HEK293T (cell line): ENCODE data around the gene ADAMTSL2.

Source experiments
- BHLHE40 ChIP-seq: fragments of 450-650 bp; IDR thresholded peaks from 2 replicates; pipeline ENCODE4 v1.6.1; 2016; ENCODE audit warnings: mild to moderate bottlenecking, moderate library complexity, borderline replicate concordance
- FOXK2 ChIP-seq: fragments of 450-650 bp; IDR thresholded peaks from 2 replicates; pipeline ENCODE4 v1.6.1; 2016; ENCODE audit warnings: mild to moderate bottlenecking
- SP1 ChIP-seq: fragments of 450-650 bp; IDR thresholded peaks from 2 replicates; pipeline ENCODE4 v1.6.1; 2017
- SUZ12 ChIP-seq: fragments of 450-650 bp; IDR thresholded peaks from 2 replicates; pipeline ENCODE4 v1.6.1; 2016; ENCODE audit warnings: mild to moderate bottlenecking
- TARDBP ChIP-seq: fragments of 450-650 bp; IDR thresholded peaks from 2 replicates; pipeline ENCODE4 v1.6.1; 2016
- ZNF384 ChIP-seq: fragments of 450-650 bp; IDR thresholded peaks from 2 replicates; pipeline ENCODE4 v1.6.1; 2016
- TF ChIP-seq, protein P1 (sequence below): fragments of 450-650 bp; IDR thresholded peaks from 2 replicates; pipeline ENCODE4 v1.6.1; 2016

DNA sequence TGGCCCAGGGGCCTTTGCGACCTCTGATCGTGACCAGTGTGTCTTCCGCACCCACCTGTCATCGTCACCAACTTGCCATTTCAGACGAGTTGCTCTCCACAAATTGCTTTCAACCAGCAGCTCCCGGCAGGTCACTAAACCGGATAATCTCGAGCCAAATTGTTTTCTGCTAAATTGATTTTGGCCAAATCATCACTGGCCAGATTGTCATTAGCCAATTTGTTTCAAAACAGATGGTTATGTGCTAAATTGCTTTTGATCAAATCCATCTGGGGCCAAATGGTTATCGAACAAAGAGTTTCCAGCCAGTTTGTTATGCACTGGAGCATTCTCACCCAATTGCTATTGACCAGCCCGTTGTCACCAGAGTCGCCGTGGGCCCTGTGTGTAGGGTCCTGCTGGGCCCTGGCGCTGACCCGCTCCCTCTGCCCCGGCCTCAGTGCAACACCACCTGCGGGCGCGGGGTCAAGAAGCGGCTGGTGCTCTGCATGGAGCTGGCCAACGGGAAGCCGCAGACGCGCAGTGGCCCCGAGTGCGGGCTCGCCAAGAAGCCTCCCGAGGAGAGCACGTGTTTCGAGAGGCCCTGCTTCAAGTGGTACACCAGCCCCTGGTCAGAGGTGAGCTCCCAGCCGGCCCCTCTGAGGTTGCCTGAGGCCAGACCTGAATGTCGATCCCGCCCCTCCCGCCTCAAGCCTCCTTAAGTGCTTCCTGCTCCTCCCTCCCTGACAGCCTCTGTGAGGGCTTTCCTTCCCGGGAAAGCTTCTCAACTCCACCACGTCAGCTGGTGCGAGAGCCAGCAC is 35.6 kb downstream of the ADAMTSL2 start:
- no peak for TF ChIP-seq TARDBP
- TF ChIP-seq ZNF384: no peak
- TF ChIP-seq, protein P1, sequence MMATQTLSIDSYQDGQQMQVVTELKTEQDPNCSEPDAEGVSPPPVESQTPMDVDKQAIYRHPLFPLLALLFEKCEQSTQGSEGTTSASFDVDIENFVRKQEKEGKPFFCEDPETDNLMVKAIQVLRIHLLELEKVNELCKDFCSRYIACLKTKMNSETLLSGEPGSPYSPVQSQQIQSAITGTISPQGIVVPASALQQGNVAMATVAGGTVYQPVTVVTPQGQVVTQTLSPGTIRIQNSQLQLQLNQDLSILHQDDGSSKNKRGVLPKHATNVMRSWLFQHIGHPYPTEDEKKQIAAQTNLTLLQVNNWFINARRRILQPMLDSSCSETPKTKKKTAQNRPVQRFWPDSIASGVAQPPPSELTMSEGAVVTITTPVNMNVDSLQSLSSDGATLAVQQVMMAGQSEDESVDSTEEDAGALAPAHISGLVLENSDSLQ: no peak
- no peak for TF ChIP-seq SP1
- no peak for TF ChIP-seq FOXK2
- TF ChIP-seq BHLHE40: no peak
- TF ChIP-seq SUZ12: no peak
